Spleen (tissue), 7 donors: ENCODE measurements around the gene DENND1C.

ENCODE experiments used
- CTCF ChIP-seq, 11 experiments: fragments of 200-600 bp in 7 of 11; fragments of 450-650 bp in 4 of 11; sonication (generic) in 4 of 11; IDR thresholded peaks in 8 of 11; conservative IDR thresholded peaks in 3 of 11; 1 replicate in 7 of 11; 2 replicates in 4 of 11; pipeline versions ENCODE4 v1.4.0 to v1.8.0; 2016 to 2021; ENCODE audit warnings: antibody characterized with exemption in 11 of 11, inconsistent platforms in 4 of 11, mild to moderate bottlenecking in 1 of 11
- POLR2A ChIP-seq, 3 donors: fragments of 450-650 bp; IDR thresholded peaks; one replicate each; pipeline ENCODE4 v1.5.1; 2017; ENCODE audit warnings: antibody characterized with exemption in 3 of 3, mild to moderate bottlenecking in 1 of 3
- POLR2AphosphoS5 ChIP-seq, 3 donors: sonication (generic); formaldehyde crosslinking; IDR thresholded peaks; one replicate each; pipeline ENCODE4 v1.5.1; 2017; ENCODE audit warnings: antibody characterized with exemption in 3 of 3
- donor health status: DM: no; HTN: no; CAD: no; lungs with moderate emphysema.
- donor health status: DM: no; HTN: no; CAD: no.
- donor health status: DM: no; HTN: no; CAD: no.

- TF ChIP-seq CTCF (IDR thresholded peaks at IDR 0.05 in 8 of 11, conservative IDR thresholded peaks at IDR 0.05 in 3 of 11) (no peak), POLR2A (IDR thresholded peaks at IDR 0.05) (no peak), POLR2AphosphoS5 (IDR thresholded peaks at IDR 0.05) (no peak)
Measured at GRCh38 chr19:6483235-6483634, 1.6 kb upstream of the DENND1C start.
